Left ventricle myocardium superior (tissue), 1 donor: ENCODE data around the gene PRSS1. TPM values are rescaled to one million over a fixed set of nuclear protein-coding genes. Genes with fewer than 3 reads are reported as not detected.
A peak's percentile ranks its signal among the peaks of the same experiment; 100 is the strongest.
"Not testable (repeated sequence)": the region's sequence is repeated elsewhere in the genome, so short reads cannot be mapped to it uniquely, and the experiment has no call there.

Experiments used
- ATAC-seq: fragments of 200-7000 bp; cut with Tn5 transposase; one replicate; pipeline ENCODE4 v1.9.1; 2020; ENCODE audit warnings: mild to moderate bottlenecking, moderate library complexity
- DNase-seq: peaks from one replicate; pipeline ENCODE4 v3.0.0-alpha.2; 2020
- intact Hi-C: fragments of 100-400 bp; cut with micrococcal nuclease; formaldehyde crosslinking; loops from one replicate; pipeline ENCODE4 v1.11.0; 2022
- total RNA-seq: library from RNA; stranded (reverse); fragmentation: NEBNext Ultra II Directional; extraction: Animal tissue kit (Norgen Biotek cat#: 25700); gene quantifications from one replicate; pipeline ENCODE4 v1.2.1, GENCODE V29; 2021
- donor health status: DM: no; HTN: yes; CAD: no; lungs with severe emphysema.

PRSS1 gene
- total RNA-seq, 1 donor from 2014 or later, result not detected

DNA sequence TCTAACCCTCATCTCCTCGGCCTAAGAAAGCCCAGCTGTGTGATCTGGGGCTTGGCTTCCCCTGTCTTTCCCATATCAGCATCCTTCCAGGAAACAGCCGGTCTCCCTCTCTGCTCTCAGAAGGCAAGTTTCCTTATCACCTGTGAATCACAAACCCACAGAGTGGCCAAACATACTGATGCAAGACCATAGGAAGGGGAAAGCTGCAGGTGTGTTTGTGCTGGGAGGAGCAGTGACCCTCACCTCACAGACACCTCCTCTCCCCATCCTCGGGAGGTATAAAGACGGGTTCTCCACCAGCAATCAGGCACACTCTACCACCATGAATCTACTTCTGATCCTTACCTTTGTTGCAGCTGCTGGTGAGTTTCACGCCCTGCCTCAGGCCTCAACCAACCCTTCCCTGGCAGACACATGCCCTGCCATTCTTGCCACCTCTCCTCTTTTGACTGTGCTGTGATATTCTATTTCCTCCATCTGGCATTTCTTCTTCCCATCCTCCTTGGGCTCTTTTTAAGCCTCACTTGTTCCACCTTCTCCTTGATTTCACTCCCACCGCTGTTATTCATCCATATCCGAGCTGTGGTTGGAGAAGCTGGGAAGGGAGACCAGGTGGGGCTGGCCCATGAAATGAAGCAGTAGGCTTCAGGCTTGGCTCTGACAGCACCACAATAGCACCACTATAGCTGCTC lies 21.5 kb downstream of the PRSS1 start, which contains the start of gene PRSS2:
Gene PRSS2, plus strand, starts transcription at position 310 of the 692 bp plus-strand sequence. Its CDS starts 13 bp downstream, at position 323.
- DNase-seq, result no peak
- ATAC-seq, result no peak
- intact Hi-C loops, result no loop called here

DNA sequence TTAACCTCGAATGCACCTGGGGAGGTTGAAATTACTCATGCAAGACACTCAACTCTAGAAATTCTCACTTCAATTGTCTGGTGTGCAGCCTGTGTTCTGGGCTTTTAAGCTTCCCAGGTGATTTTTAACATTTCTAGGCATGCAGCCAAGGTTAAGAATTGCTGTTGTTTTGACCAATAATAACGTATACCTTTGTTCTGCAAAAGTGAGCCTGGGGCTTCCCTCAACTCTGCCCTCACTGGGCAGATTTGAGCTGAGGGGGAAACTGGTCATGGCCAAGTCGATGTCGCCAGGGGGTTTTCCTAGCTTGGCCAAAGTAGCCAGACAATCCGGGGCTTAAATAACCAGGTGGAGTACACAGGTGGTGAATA lies 22.1 kb downstream of the PRSS1 start:
- intact Hi-C loops, result no loop called here
- DNase-seq (no peak), ATAC-seq (no peak)

DNA sequence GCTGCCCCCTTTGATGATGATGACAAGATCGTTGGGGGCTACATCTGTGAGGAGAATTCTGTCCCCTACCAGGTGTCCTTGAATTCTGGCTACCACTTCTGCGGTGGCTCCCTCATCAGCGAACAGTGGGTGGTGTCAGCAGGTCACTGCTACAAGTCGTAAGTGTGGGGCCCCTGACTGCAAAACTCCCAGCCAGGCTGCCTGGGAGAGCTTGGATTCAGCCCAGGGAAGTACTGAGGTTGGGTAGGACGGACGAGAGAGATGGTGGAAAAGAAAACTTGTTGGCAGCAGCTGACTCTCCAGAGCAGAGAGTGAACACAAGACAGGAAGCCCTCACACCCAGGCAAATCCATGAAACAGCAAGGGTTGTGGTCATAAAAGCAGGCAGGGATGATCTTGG lies 22.8 kb downstream of the PRSS1 start:
- ATAC-seq (no peak), DNase-seq (no peak)
- intact Hi-C loops, result no loop called here

DNA sequence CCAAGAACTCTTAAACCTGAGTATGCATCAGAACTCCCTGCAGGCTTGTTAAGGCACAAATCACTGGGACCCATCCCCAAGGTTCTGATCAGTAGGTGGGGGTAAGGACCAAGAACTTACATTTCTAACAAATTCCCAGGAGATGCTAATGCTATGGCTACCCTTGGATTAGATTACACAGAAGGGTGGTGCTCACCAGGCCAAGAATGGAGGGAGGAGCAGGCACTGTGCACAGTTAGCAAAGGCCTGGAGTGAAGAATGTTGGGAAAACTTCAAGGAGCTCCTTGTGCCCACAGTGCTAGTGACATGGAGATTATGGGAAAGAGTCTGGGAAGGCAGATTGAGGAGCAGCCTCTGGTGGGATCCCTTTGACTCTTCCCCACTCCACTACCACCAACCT lies 23.4 kb downstream of the PRSS1 start:
- ATAC-seq, result no peak
- intact Hi-C loops, result no loop called here
- no peak for DNase-seq

DNA sequence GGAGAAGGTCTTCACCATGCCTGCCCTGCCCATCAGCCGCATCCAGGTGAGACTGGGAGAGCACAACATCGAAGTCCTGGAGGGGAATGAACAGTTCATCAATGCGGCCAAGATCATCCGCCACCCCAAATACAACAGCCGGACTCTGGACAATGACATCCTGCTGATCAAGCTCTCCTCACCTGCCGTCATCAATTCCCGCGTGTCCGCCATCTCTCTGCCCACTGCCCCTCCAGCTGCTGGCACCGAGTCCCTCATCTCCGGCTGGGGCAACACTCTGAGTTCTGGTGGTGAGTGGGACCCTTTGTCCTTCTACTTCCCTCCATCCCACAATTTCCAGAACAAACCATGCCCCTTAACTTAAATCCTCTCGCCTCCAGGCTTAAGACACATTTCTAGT lies 24.0 kb downstream of the PRSS1 start:
- no peak for DNase-seq
- no peak for ATAC-seq
- intact Hi-C loops, result no loop called here

DNA sequence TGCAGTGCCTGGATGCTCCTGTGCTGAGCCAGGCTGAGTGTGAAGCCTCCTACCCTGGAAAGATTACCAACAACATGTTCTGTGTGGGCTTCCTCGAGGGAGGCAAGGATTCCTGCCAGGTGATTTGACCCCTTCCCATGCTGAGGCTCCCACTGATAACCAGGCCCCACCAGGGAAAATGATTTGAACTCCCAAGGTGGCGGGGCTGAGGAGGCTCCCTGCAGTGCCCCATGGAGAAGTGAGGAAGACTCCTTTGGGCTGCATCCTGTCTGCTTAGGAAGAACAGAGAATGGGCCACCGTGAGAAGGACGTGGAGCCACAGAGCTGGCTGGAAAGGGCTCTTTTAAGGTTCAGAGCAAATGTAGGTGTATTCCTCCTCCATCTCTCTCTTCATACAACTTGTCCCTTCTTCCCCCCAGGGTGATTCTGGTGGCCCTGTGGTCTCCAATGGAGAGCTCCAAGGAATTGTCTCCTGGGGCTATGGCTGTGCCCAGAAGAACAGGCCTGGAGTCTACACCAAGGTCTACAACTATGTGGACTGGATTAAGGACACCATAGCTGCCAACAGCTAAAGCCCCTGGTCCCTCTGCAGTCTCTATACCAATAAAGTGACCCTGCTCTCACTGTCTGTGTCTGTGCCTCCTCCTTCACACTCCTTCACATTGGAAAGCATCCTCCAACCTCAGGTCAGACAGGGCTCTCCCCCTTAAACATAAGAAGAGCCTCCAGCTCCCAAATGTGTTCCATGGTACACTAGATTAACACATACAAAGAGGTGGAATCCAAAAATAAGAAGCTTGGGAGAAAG lies 24.9 kb downstream of the PRSS1 start:
- intact Hi-C loops, result no loop called here
- ATAC-seq, result no peak

DNA sequence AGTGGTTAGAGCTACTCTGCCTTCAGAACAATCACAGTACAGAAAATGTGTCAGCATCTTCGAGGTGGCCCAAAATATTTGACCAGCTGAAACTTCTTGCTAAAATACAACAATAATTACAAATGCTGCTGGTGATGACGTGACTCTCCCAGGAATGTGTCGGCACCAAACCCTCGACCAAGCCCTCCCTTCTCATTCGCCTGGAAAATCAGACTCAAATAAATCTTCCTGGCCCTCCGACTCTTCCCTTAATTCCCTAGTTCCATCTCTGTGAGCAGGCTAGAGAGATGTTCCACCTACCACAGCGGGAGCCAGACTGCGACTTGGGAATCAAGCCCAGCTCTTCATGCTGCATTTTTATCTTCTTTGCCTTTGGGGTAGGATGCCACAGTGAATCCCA lies 25.6 kb downstream of the PRSS1 start:
- intact Hi-C loops, result no loop called here
- DNase-seq (no peak), ATAC-seq (peak; percentile 28)

More for the DNA sequence above, 24.9 kb downstream of the PRSS1 start:
- no peak for DNase-seq

DNA sequence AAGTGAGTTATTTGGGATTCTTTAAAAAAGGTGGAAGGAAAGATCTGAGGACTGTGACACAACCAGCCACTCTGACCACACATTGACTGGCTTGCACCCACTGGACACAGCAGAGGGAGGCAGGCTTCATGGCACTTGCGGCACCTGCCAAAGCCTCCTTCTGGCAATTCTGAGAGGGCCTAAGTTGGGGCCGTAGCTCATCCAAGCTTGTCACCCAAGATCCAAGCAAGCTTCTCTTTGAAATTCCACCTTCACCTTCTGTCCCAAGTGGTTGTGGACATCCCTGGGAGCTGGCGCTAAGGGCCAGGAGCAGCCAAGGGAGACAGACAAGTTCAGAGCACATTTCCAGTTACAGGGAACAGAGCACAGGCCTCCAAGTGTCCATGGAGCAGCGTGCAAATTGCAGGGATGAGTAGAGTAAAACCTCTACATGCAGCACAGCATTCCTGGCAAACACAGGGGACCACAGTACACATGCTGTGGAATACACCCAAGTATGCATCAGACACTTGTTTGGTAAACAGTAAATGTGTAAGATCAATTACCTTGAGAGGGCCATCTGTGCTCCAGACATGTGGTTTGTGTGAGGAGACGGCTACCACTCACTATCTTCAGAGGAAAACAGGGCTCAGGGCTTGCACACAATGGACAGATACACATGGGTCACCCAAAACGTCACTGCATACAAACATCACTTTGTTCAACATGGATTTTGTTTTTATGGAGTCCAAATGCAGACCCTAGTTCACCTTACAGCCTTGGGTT lies 26.3 kb downstream of the PRSS1 start:
- ATAC-seq, intact Hi-C loops, DNase-seq: not testable (repeated sequence)

DNA sequence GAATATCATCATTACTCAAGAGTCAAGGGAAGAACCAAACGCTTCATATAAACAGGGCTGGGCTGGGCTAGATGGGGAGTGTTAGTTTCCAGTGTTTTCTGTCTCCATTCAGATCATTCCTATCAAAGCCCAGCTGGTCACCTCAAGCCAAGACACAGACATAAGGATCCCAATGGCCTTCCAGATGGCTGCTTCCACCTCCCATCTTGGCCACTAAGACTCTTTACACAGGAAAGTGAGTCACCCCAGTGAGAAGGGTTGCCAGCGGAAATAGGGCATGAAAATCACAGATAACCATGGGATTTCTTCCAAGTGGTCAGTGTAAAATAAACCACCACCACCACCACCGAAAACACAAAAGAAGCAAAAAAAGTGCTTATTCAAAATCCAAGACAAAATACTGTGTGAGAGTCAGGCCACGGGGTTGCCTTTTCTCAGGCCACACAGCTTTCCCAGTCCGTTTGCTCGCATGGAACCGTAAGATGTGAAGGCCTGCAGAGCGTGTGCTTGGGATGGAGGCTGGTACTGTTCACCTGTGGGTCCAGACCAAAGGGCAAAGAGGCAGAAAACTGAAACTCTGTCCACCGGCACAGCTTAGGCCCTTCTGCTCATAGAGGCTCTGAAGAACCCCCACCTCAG lies 27.1 kb downstream of the PRSS1 start:
- ATAC-seq (peak; percentile 55), DNase-seq (no peak)
- intact Hi-C loops, result no loop called here

DNA sequence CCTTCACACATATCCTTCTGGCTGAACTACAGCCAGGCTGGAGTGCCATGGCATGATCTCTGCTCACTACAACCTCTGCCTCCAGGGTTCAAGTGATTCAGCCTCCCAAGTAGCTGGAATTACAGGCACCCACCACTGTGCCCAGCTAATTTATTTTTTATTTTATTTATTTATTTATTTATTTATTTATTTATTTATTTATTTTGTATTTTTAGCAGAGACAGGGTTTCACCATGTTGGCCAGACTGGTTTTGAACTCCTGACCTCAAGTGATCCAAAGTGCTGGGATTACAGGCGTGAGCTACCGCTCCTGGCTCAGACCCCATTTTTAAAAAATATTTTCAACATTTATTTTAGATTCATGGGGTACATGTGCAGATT lies 27.6 kb downstream of the PRSS1 start:
- DNase-seq, ATAC-seq, intact Hi-C loops: not testable (repeated sequence)

DNA sequence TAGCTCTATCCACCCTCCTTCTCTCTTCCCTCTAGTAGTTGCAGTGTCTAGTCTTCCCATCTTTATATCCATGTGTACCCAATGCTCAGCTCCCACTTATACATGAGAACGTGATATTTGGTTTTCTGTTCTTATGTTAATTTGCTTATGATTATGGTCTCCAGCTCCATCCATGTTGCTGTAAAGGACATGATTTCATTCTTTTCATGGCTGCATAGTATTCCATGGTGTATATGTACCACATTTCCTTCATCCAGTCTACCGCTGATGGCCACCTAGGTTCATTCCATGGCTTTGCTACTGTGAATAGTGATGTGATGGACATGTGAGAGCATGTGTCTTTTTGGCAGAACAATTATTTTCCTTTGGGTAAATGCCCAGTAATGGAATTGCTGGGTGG lies 28.0 kb downstream of the PRSS1 start:
- ATAC-seq (no peak), DNase-seq (no peak)
- intact Hi-C loops, result no loop called here

DNA sequence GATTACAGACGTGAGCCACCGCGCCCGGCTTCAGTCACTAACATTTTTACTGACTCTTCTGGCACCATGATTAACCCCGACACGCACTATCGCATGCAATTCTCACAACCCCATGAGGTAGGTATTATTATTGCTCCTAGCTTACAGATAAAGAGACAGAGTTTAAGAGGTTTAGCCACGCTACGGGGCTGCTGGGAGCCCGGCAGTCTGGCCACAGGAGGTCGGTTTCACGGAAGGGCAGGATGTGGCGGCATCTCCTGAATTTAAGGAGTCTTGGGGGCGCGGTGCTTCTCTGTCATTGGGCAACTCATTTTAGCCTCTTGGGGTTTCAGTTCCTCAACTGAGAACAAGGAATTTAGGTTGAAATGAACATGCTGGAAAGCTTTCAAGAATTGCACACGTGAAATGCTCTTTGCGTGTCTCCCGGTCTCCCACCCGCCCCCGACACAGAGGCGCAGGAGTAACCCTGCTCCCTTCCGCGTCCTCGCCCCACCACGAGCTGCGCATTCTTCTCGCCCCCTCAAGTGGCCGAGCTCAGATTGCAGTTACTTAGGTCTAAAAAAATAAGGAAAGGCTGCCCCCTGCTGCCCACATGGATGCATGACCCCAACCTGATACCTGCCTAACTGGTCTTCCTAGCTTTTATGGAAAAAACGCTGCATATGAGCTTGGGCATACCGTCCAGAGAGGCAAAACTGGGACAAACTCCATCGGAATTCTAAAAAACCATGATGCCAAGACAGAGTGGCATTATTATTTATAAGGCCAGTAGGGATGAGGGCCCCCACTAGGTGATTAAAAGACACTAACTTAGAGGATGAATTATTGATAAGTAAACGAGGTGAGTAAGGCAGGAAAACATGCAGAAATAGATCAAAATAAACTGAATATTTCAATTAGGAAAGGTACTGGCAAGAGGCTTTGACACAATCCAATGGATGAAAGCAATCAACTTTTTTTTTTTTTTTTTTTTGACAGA lies 33.9 kb downstream of the PRSS1 start:
- ATAC-seq, result peak; percentile 94
- intact Hi-C loops, result loop anchor here (1.0 to 10.0 kb wide), 2 partner anchors 71 to 148 kb away; no protein-coding TSS in a partner anchor
- peak; percentile 89 for DNase-seq

DNA sequence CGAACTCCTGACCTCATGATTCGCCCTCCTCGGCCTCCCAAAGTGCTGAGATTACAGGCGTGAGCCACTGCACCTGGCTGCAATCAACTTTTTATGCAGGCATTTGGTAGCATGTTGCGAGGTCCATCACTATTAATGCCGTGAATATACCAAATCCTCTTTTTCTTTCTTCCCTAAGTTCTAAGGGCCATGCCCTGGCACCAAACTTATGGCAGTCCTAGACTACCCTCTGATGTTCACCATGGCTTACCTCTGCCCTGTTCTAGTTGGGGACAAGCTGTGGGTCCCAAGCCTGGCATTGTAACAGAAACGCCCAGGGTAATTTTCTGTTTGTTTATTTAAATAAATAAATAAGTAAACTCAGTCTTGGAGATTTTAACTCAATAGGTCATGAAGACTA lies 34.8 kb downstream of the PRSS1 start:
- DNase-seq (no peak), ATAC-seq (no peak)
- intact Hi-C loops, result loop anchor here (10.0 kb wide), 1 partner anchor 149 kb away; no protein-coding TSS in a partner anchor

DNA sequence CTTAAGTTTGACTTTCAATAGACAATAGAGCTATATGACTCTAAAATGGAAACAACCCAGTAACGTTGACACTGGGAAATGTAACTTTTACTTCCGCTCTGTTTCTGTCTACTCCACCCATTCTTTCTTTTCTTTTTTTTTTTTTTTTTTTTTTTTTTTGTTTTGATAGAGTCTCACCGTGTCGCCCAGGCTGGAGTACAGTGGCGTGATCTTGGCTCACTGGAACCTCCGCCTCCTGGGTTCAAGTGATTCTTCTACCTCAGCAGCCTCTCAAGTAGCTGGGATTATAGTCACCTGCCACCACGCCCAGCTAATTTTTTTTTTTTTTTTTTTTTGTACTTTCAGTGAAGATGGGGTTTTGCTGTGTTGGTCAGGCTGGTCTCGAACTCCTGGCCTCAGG lies 35.4 kb downstream of the PRSS1 start:
- DNase-seq (no peak), ATAC-seq (no peak)
- intact Hi-C loops, result loop anchor here (10.0 kb wide), 1 partner anchor 150 kb away; no protein-coding TSS in a partner anchor

DNA sequence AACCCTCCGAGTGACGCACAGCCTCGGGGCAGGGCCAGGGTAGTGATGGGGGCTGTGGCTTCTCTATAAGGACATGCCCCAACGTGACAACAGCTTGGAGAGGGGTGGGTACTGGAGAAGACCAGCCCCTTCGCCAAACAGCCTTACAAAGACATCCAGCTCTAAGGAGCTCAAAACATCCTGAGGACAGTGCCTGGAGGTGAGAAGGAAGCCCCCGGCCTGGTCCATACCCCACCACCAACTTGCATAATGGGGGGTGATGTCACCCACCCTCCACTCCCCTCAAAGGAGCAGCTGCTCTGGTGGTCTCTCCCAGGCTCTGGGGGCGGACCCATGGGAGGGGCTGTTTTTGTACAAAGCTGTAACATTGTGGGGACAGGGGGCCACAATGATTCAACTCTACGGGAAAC lies 36.6 kb downstream of the PRSS1 start:
- no peak for DNase-seq
- no peak for ATAC-seq
- intact Hi-C loops, result loop anchor here (10.0 kb wide), 1 partner anchor 151 kb away; no protein-coding TSS in a partner anchor

DNA sequence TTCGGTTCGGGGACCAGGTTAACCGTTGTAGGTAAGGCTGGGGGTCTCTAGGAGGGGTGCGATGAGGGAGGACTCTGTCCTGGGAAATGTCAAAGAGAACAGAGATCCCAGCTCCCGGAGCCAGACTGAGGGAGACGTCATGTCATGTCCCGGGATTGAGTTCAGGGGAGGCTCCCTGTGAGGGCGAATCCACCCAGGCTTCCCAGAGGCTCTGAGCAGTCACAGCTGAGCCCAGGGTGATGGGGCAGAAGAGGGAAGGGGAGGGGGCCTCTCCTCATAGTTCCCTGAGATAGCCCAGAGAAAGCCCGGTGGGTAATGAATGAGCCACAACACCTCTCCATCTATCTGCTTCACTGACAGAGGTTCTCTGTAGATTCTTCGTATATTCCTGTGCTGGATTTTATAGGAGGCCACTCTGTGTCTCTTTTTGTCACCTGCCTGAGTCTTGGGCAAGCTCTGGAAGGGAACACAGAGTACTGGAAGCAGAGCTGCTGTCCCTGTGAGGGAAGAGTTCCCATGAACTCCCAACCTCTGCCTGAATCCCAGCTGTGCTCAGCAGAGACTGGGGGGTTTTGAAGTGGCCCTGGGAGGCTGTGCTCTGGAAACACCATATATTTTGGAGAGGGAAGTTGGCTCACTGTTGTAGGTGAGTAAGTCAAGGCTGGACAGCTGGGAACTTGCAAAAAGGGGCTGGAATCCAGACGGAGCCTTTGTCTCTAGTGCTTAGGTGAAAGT lies 37.9 kb downstream of the PRSS1 start:
- no peak for DNase-seq
- intact Hi-C loops, result loop anchor here (10.0 kb wide), 1 partner anchor 152 kb away; no protein-coding TSS in a partner anchor
- ATAC-seq, result peak; percentile 11

DNA sequence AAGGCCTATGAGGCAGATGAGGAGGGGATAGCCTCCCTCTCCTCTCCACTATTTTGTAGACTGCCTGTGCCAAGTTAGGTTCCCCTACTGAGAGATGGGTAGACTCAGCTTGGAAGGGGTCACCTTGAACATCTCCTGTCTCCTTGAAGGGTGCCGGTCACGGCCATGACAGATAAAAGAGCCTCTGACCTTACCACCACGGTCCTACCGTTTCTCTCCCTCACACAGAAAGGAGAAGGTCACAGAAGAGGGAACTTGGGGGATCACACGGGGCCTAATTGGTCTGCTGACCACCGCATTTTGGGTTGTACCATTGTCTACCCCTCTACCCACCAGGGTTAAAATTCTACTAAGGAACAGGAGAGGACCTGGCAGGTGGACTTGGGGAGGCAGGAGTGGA lies 38.5 kb downstream of the PRSS1 start:
- DNase-seq (no peak), ATAC-seq (no peak)
- intact Hi-C loops, result loop anchor here (10.0 kb wide), 1 partner anchor 153 kb away; no protein-coding TSS in a partner anchor
